Upper lobe of left lung (tissue), 4 donors: ENCODE measurements around the gene ADISSP.

Experiments
- POLR2A ChIP-seq, 4 donors: fragments of 450-650 bp; IDR thresholded peaks; one replicate each; pipeline ENCODE4 v1.5.1; 2016 to 2017; ENCODE audit warnings: antibody characterized with exemption in 4 of 4, mild to moderate bottlenecking in 2 of 4
- TF ChIP-seq, protein P1 (sequence below), 6 experiments: fragments of 450-650 bp in 4 of 6; fragments of 200-600 bp in 2 of 6; sonication (generic) in 2 of 6; IDR thresholded peaks; one replicate each; pipeline ENCODE4 v1.5.1; 2016 to 2019; ENCODE audit warnings: antibody characterized with exemption in 6 of 6

DNA sequence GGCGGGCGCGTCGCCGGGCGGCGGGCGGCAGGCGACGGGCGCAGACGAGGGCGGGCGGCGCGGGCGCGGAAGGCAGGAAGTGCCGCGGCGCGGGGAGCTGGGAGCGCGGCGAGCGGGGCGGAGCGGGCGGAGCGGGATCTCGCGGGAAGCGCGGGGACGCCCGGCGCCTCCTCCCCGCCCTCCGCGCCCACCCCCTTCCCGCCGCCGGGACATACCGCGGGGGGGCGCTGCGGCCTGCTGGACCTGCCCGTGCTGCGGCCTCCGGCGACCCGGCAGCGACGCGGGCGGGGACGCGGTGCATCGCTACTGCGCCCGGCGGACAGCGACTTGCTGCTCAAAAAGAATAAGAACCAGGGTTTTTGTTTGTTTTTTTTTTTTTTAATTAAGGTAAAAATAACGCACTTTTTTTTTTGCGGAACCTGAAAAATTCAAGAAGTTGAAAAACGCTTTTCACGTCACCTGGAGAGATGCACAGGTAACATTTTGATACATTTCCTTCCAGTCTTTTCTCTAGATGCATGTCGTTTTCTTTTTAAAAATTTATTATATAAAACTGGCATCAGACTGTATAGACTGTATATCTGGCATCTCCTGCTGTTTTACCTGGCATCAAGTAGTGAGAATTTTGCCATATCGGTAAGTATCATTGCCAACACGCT is 19.2 kb upstream of the ADISSP start, which contains the start of gene CENPB:
- no peak for TF ChIP-seq POLR2A (IDR thresholded peaks at IDR 0.05)
- TF ChIP-seq, protein P1, sequence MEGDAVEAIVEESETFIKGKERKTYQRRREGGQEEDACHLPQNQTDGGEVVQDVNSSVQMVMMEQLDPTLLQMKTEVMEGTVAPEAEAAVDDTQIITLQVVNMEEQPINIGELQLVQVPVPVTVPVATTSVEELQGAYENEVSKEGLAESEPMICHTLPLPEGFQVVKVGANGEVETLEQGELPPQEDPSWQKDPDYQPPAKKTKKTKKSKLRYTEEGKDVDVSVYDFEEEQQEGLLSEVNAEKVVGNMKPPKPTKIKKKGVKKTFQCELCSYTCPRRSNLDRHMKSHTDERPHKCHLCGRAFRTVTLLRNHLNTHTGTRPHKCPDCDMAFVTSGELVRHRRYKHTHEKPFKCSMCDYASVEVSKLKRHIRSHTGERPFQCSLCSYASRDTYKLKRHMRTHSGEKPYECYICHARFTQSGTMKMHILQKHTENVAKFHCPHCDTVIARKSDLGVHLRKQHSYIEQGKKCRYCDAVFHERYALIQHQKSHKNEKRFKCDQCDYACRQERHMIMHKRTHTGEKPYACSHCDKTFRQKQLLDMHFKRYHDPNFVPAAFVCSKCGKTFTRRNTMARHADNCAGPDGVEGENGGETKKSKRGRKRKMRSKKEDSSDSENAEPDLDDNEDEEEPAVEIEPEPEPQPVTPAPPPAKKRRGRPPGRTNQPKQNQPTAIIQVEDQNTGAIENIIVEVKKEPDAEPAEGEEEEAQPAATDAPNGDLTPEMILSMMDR (IDR thresholded peaks at IDR 0.05), result peak; percentile 73 to 97 (median 84)
